K562 (cell line): ENCODE measurements around the gene ZBTB48.

ENCODE experiments used
- ATF3 ChIP-seq, 2 experiments: fragments of 450-650 bp in 1 of 2; sonication (generic) in 1 of 2; formaldehyde crosslinking in 1 of 2; IDR thresholded peaks in 1 of 2; conservative IDR thresholded peaks in 1 of 2; 2 replicates each; pipeline versions ENCODE4 v1.6.1 to v1.8.1; 2016 to 2023; ENCODE audit warnings: mild to moderate bottlenecking in 2 of 2, moderate library complexity in 2 of 2, inconsistent platforms in 1 of 2, missing genetic modification reagents in 1 of 2
- CHD1 ChIP-seq: fragments of 200-600 bp; sonication (generic); IDR thresholded peaks from one replicate; pipeline ENCODE4 v1.6.1; 2012; ENCODE audit warnings: mild to moderate bottlenecking, moderate library complexity, low read length, inconsistent platforms
- CREB1 ChIP-seq, 2 experiments: sonication (generic) in 1 of 2; formaldehyde crosslinking in 1 of 2; IDR thresholded peaks; 2 replicates each; pipeline versions ENCODE4 v1.6.1 to v1.8.0; 2012 to 2022; ENCODE audit warnings: inconsistent platforms in 1 of 2, mild to moderate bottlenecking in 1 of 2, missing genetic modification reagents in 1 of 2, moderate library complexity in 1 of 2
- CTCF ChIP-seq, 3 experiments: IDR thresholded peaks in 2 of 3; conservative IDR thresholded peaks in 1 of 3; 2 replicates each; pipeline ENCODE4 v1.5.1; 2011 to 2012; ENCODE audit warnings: low read length in 3 of 3, mild to moderate bottlenecking in 3 of 3, control low read depth in 2 of 3, improper control_type of control experiment in 1 of 3, inconsistent platforms in 1 of 3, low read depth in 1 of 3, mixed read lengths in 1 of 3, moderate library complexity in 1 of 3; ENCODE audit not compliant: insufficient read depth in 2 of 3
- FOXM1 ChIP-seq, 2 experiments: fragments of 450-650 bp in 1 of 2; sonication (generic) in 1 of 2; formaldehyde crosslinking in 1 of 2; IDR thresholded peaks; 2 replicates each; pipeline versions ENCODE4 v1.6.1 to v1.9.0; 2017 to 2022; ENCODE audit warnings: low read depth in 2 of 2, mild to moderate bottlenecking in 2 of 2, missing genetic modification reagents in 1 of 2, moderate library complexity in 1 of 2
- MED1 ChIP-seq: sonication (generic); formaldehyde crosslinking; IDR thresholded peaks from 2 replicates; pipeline ENCODE4 v1.8.1; 2023; ENCODE audit warnings: missing genetic modification reagents, borderline replicate concordance
- MIER1 ChIP-seq: fragments of 450-650 bp; IDR thresholded peaks from 2 replicates; pipeline ENCODE4 v1.6.1; 2016; ENCODE audit warnings: antibody characterized with exemption, mild to moderate bottlenecking, low read depth
- PPARD ChIP-seq: fragments of 250-450 bp; sonication (Bioruptor Pico); IDR thresholded peaks from 2 replicates; pipeline ENCODE4 v1.8.0; 2022; ENCODE audit warnings: inconsistent platforms, mild to moderate bottlenecking, moderate library complexity
- PYGO2 ChIP-seq: fragments of 450-650 bp; IDR thresholded peaks from 2 replicates; pipeline ENCODE4 v1.6.1; 2016; ENCODE audit warnings: mild to moderate bottlenecking, missing genetic modification characterization, moderate library complexity, missing compliant biosample characterization
- TSC22D4 ChIP-seq: fragments of 450-650 bp; IDR thresholded peaks from 2 replicates; pipeline ENCODE4 v1.6.1; 2016; ENCODE audit warnings: missing genetic modification characterization, missing biosample characterization, control low read depth
- ZNF140 ChIP-seq: fragments of 250-450 bp; sonication (Bioruptor Pico); IDR thresholded peaks from 2 replicates; pipeline ENCODE4 v1.8.0; 2021; ENCODE audit warnings: moderate library complexity, mild to moderate bottlenecking, inconsistent platforms
- TF ChIP-seq, protein P1 (sequence below): fragments of 450-650 bp; IDR thresholded peaks from 2 replicates; pipeline ENCODE4 v1.6.1; 2016; ENCODE audit warnings: borderline replicate concordance
- TF ChIP-seq, protein P2 (sequence below): sonication (generic); formaldehyde crosslinking; IDR thresholded peaks from 2 replicates; pipeline ENCODE4 v1.5.0; 2020; ENCODE audit warnings: missing genetic modification reagents

GRCh38 chr1:6574818-6575217 is 5.0 kb upstream of the ZBTB48 start:
- TF ChIP-seq, protein P1, sequence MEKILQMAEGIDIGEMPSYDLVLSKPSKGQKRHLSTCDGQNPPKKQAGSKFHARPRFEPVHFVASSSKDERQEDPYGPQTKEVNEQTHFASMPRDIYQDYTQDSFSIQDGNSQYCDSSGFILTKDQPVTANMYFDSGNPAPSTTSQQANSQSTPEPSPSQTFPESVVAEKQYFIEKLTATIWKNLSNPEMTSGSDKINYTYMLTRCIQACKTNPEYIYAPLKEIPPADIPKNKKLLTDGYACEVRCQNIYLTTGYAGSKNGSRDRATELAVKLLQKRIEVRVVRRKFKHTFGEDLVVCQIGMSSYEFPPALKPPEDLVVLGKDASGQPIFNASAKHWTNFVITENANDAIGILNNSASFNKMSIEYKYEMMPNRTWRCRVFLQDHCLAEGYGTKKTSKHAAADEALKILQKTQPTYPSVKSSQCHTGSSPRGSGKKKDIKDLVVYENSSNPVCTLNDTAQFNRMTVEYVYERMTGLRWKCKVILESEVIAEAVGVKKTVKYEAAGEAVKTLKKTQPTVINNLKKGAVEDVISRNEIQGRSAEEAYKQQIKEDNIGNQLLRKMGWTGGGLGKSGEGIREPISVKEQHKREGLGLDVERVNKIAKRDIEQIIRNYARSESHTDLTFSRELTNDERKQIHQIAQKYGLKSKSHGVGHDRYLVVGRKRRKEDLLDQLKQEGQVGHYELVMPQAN: no peak
- no peak for TF ChIP-seq CTCF (IDR thresholded peaks at IDR 0.05 in 2 of 3, conservative IDR thresholded peaks at IDR 0.05 in 1 of 3; ENCODE audit: insufficient read depth in 2 of 3, low read depth in 1 of 3, low read length in 3 of 3)
- no peak for TF ChIP-seq PPARD (CRISPR knock-in tag)
- no peak for TF ChIP-seq MED1 (CRISPR knock-in tag)
- no peak for TF ChIP-seq FOXM1 (IDR thresholded peaks at IDR 0.05; ENCODE audit: low read depth)
- no peak for TF ChIP-seq FOXM1 (CRISPR knock-in tag; IDR thresholded peaks at IDR 0.05; ENCODE audit: low read depth)
- TF ChIP-seq MIER1: no peak
- no peak for TF ChIP-seq CHD1
- no peak for TF ChIP-seq TSC22D4 (tag)
- TF ChIP-seq, protein P2, sequence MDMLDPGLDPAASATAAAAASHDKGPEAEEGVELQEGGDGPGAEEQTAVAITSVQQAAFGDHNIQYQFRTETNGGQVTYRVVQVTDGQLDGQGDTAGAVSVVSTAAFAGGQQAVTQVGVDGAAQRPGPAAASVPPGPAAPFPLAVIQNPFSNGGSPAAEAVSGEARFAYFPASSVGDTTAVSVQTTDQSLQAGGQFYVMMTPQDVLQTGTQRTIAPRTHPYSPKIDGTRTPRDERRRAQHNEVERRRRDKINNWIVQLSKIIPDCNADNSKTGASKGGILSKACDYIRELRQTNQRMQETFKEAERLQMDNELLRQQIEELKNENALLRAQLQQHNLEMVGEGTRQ: no peak
- no peak for TF ChIP-seq ATF3 (IDR thresholded peaks at IDR 0.05)
- no peak for TF ChIP-seq ATF3 (CRISPR knock-in tag; conservative IDR thresholded peaks at IDR 0.05)
- TF ChIP-seq CREB1 (IDR thresholded peaks at IDR 0.05): no peak
- TF ChIP-seq CREB1 (CRISPR knock-in tag; IDR thresholded peaks at IDR 0.05): no peak
- no peak for TF ChIP-seq PYGO2 (tag)
- no peak for TF ChIP-seq ZNF140
